MM.1S (cell line): ENCODE data around the gene FAM13B.

Experiments
- DNase-seq: peaks from one replicate; pipeline ENCODE4 v3.0.0-alpha.2; 2015
- H2AFZ ChIP-seq: fragments of 300-600 bp; sonication (generic); 2 replicates; pipeline ENCODE4 v1.6.0; 2016; ENCODE audit warnings: antibody characterized with exemption, low read length
- H3F3A ChIP-seq: fragments of 300-600 bp; sonication (generic); 2 replicates; pipeline ENCODE4 v1.6.1; 2016; ENCODE audit warnings: mild to moderate bottlenecking, antibody characterized with exemption, low read length, moderate library complexity, mixed read lengths; ENCODE audit not compliant: insufficient read depth
- H3K27ac ChIP-seq: fragments of 300-600 bp; sonication (generic); 2 replicates; pipeline ENCODE4 v1.5.1; 2016; ENCODE audit warnings: mild to moderate bottlenecking, low read length
- H3K27me3 ChIP-seq: fragments of 300-600 bp; sonication (generic); replicated peaks from 2 replicates; pipeline ENCODE4 v1.6.0; 2016; ENCODE audit warnings: low read length; ENCODE audit not compliant: insufficient read depth
- H3K36me3 ChIP-seq: fragments of 300-600 bp; sonication (generic); replicated peaks from 2 replicates; pipeline ENCODE4 v1.6.1; 2016; ENCODE audit warnings: mild to moderate bottlenecking, low read length, mixed read lengths; ENCODE audit not compliant: insufficient read depth
- H3K4me1 ChIP-seq: fragments of 300-600 bp; sonication (generic); 2 replicates; pipeline ENCODE4 v1.6.1; 2016; ENCODE audit warnings: low read length, mixed read lengths
- H3K4me2 ChIP-seq: fragments of 300-600 bp; sonication (generic); 2 replicates; pipeline ENCODE4 v1.6.0; 2016; ENCODE audit warnings: low read depth, low read length
- H3K4me3 ChIP-seq: fragments of 300-600 bp; sonication (generic); 2 replicates; pipeline ENCODE4 v1.5.1; 2016; ENCODE audit warnings: low read length, mixed read lengths
- H3K79me2 ChIP-seq: fragments of 300-600 bp; sonication (generic); 2 replicates; pipeline ENCODE4 v1.6.1; 2016; ENCODE audit warnings: mixed run types, low read length, mixed read lengths
- H3K9ac ChIP-seq: fragments of 300-600 bp; sonication (generic); 2 replicates; pipeline ENCODE4 v1.6.1; 2016; ENCODE audit warnings: low read length, mixed read lengths
- H3K9me2 ChIP-seq: fragments of 300-600 bp; sonication (generic); replicated peaks from 2 replicates; pipeline ENCODE4 v1.6.1; 2016; ENCODE audit warnings: mild to moderate bottlenecking, low read length, mixed read lengths; ENCODE audit not compliant: insufficient read depth
- H3K9me3 ChIP-seq: fragments of 300-600 bp; sonication (generic); replicated peaks from 2 replicates; pipeline ENCODE4 v1.6.1; 2016; ENCODE audit warnings: mild to moderate bottlenecking, low read length, mixed read lengths; ENCODE audit not compliant: insufficient read depth
- H4K20me1 ChIP-seq: fragments of 300-600 bp; sonication (generic); 2 replicates; pipeline ENCODE4 v1.6.1; 2016; ENCODE audit warnings: mild to moderate bottlenecking, low read length, moderate library complexity, mixed read lengths; ENCODE audit not compliant: insufficient read depth
- EZH2 ChIP-seq: fragments of 300-600 bp; sonication (generic); optimal IDR thresholded peaks from 2 replicates; pipeline ENCODE3; 2017; ENCODE audit warnings: low read depth, mild to moderate bottlenecking, antibody characterized with exemption, low read length, mixed read lengths
- EZH2phosphoT487 ChIP-seq: fragments of 300-600 bp; sonication (generic); IDR thresholded peaks from 2 replicates; pipeline ENCODE4 v1.6.1; 2018; ENCODE audit warnings: antibody characterized with exemption, low read length
- TF ChIP-seq, protein P1 (sequence below): fragments of 300-600 bp; sonication (generic); IDR thresholded peaks from 2 replicates; pipeline ENCODE4 v1.5.1; 2016; ENCODE audit warnings: antibody characterized with exemption, low read length, mixed read lengths

The FAM13B gene

DNA sequence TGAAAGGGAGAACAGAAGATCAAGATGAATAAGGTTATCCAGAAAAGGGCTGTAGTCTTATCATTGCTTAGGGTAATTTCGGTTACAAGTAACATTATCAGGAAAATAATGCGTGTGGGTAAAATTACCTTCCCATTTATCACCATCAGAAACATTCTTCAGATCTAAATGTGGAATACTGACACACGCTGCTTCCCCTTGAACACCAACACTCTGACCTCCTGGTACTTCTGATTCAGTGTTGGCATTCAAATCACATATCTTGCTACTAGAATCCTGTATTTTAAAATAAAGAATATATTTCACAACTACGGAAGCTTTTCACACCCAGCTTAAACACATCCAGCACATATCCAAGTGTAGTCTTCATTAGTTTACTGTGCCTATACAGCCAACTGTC is 73.4 kb downstream of the FAM13B start:
- Histone ChIP-seq H3K36me3 (no peaks in the 10 kb centered on the region), H3K4me3 (no peak overlapping the region), H3F3A (no peaks in the 10 kb centered on the region), H2AFZ (no peak overlapping the region), H3K4me1 (no peaks in the 10 kb centered on the region), H3K79me2 (no peaks in the 10 kb centered on the region), H4K20me1 (no peaks in the 10 kb centered on the region), H3K9me2 (no peaks in the 10 kb centered on the region), H3K9ac (no peak overlapping the region), H3K4me2 (no peak overlapping the region), H3K27me3 (no peaks in the 10 kb centered on the region), H3K9me3 (no peaks in the 10 kb centered on the region), H3K27ac (no peak overlapping the region)
- no peak for DNase-seq
- TF ChIP-seq EZH2 = no peak
- TF ChIP-seq, protein P1, sequence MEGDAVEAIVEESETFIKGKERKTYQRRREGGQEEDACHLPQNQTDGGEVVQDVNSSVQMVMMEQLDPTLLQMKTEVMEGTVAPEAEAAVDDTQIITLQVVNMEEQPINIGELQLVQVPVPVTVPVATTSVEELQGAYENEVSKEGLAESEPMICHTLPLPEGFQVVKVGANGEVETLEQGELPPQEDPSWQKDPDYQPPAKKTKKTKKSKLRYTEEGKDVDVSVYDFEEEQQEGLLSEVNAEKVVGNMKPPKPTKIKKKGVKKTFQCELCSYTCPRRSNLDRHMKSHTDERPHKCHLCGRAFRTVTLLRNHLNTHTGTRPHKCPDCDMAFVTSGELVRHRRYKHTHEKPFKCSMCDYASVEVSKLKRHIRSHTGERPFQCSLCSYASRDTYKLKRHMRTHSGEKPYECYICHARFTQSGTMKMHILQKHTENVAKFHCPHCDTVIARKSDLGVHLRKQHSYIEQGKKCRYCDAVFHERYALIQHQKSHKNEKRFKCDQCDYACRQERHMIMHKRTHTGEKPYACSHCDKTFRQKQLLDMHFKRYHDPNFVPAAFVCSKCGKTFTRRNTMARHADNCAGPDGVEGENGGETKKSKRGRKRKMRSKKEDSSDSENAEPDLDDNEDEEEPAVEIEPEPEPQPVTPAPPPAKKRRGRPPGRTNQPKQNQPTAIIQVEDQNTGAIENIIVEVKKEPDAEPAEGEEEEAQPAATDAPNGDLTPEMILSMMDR = no peak
- TF ChIP-seq EZH2phosphoT487 = no peak

DNA sequence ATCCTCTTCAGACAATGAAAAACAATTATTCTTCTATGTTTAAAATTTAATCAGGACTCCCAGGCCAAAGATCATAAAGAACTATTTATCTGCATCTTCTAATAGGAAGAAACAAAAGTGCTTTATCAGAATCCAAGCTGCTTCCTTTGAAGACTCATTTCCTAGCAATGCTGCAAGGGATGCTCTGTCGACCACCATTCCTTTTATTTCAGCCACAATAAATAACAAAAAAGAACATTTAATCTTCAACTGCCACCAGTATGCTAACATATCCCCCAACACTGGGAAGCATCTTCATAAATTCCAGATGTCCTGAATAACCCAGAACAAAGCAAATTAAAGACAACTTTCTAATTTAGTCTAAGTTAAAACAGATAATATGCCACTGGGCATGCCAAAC is 74.9 kb downstream of the FAM13B start:
- Histone ChIP-seq H3K9ac (no peak overlapping the region), H4K20me1 (no peaks in the 10 kb centered on the region), H3F3A (no peaks in the 10 kb centered on the region), H2AFZ (no peak overlapping the region), H3K4me3 (no peak overlapping the region), H3K9me2 (no peaks in the 10 kb centered on the region), H3K79me2 (no peaks in the 10 kb centered on the region), H3K27ac (no peak overlapping the region), H3K36me3 (no peaks in the 10 kb centered on the region), H3K4me2 (no peak overlapping the region), H3K27me3 (no peaks in the 10 kb centered on the region), H3K4me1 (no peaks in the 10 kb centered on the region), H3K9me3 (no peaks in the 10 kb centered on the region)
- TF ChIP-seq, protein P1 = no peak
- no peak for TF ChIP-seq EZH2
- no peak for TF ChIP-seq EZH2phosphoT487
- no peak for DNase-seq

DNA sequence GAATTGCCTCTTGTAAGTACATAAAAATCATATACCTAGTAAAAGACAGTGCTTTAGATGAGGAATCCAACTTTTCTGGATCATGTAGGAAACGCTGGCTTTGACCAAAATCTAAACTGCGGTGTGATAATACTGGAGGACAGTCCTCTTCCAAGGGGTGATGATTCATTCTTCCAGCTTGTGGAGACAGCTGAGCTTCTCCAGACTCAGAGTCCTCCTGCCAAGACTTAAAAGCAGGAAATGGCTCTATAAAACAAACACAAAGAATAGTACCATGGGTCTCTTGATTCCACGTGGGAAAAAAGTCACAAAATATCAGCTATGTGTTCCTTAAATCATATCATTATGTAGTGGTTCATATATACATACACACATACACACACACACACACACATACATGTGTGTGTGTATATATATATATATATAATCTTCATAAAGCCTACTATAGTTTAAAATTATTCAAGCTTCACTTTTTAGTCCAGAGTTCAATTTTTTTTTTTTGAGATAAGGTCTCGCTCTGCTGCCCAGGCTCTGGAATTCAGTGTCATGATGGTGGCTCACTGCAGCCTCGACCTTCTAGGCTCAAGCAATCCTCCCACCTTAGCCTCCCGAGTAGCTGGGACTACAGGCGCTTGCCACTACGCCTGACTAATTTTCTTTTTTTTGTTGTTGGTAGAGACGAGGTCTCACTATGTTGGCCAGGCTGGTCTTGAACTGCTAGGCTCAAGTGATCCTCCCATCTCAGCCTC is 78.6 kb downstream of the FAM13B start:
- no peaks in the 10 kb centered on the region for H3K9me2 ChIP-seq
- DNase-seq = no peak
- no peaks in the 10 kb centered on the region for H3F3A ChIP-seq
- TF ChIP-seq EZH2phosphoT487 (no peak), EZH2 (no peak)
- TF ChIP-seq, protein P1 = no peak
- H3K27ac ChIP-seq = no peak overlapping the region
- no peaks in the 10 kb centered on the region for H3K9me3 ChIP-seq
- H3K36me3 ChIP-seq = no peaks in the 10 kb centered on the region; the same call in 1 of the 2 replicates
- H3K4me3 ChIP-seq = no peak overlapping the region
- no peak overlapping the region for H3K4me2 ChIP-seq
- no peaks in the 10 kb centered on the region for H3K79me2 ChIP-seq
- H2AFZ ChIP-seq = no peak overlapping the region
- no peak overlapping the region for H3K9ac ChIP-seq
- H4K20me1 ChIP-seq = no peaks in the 10 kb centered on the region
- H3K4me1 ChIP-seq = no peaks in the 10 kb centered on the region
- H3K27me3 ChIP-seq = no peaks in the 10 kb centered on the region
